GM23338 (cell line): ENCODE measurements around the gene JDP2. TPM values are rescaled to one million over a fixed set of nuclear protein-coding genes. Genes with fewer than 3 reads are reported as not detected.

Source experiments
- ATAC-seq: fragments of 200-7000 bp; cut with Tn5 transposase; 3 replicates; pipeline ENCODE4 v1.9.1; 2020
- DNase-seq: peaks from one replicate; pipeline ENCODE4 v3.0.0-alpha.2; 2015; ENCODE audit warnings: low spot score
- H2AFZ ChIP-seq: fragments of 200-600 bp; sonication (generic); 2 replicates; pipeline ENCODE4 v1.8.0; 2016; ENCODE audit warnings: antibody characterized with exemption, mild to moderate bottlenecking, moderate library complexity
- H3F3A ChIP-seq: fragments of 200-600 bp; sonication (generic); replicated peaks from 2 replicates; pipeline ENCODE4 v1.8.0; 2017; ENCODE audit warnings: antibody characterized with exemption, mixed run types, low read depth
- H3K27ac ChIP-seq: fragments of 200-600 bp; sonication (generic); 2 replicates; pipeline ENCODE4 v1.6.1; 2016; ENCODE audit warnings: low read depth
- H3K27me3 ChIP-seq: fragments of 200-600 bp; sonication (generic); 2 replicates; pipeline ENCODE4 v1.8.0; 2016; ENCODE audit warnings: mild to moderate bottlenecking, mixed run types, moderate library complexity; ENCODE audit not compliant: insufficient read depth
- H3K36me3 ChIP-seq: fragments of 200-600 bp; sonication (generic); 2 replicates; pipeline ENCODE4 v1.8.0; 2016; ENCODE audit warnings: mild to moderate bottlenecking; ENCODE audit not compliant: insufficient read depth
- H3K4me1 ChIP-seq: fragments of 200-600 bp; sonication (generic); 2 replicates; pipeline ENCODE4 v1.8.0; 2016; ENCODE audit warnings: mild to moderate bottlenecking, moderate library complexity; ENCODE audit not compliant: insufficient read depth
- H3K4me2 ChIP-seq: fragments of 200-600 bp; sonication (generic); 2 replicates; pipeline ENCODE4 v1.7.1; 2017; ENCODE audit warnings: mixed run types
- H3K4me3 ChIP-seq: fragments of 200-600 bp; sonication (generic); 2 replicates; pipeline ENCODE4 v1.6.1; 2016; ENCODE audit warnings: mixed run types
- H3K79me2 ChIP-seq: fragments of 200-600 bp; sonication (generic); replicated peaks from 2 replicates; pipeline ENCODE4 v1.8.0; 2017; ENCODE audit warnings: mild to moderate bottlenecking; ENCODE audit not compliant: insufficient read depth
- H3K9me2 ChIP-seq: fragments of 200-600 bp; sonication (generic); 2 replicates; pipeline ENCODE4 v1.8.0; 2017; ENCODE audit not compliant: insufficient read depth
- H4K20me1 ChIP-seq: fragments of 200-600 bp; sonication (generic); replicated peaks from 2 replicates; pipeline ENCODE4 v1.8.0; 2017; ENCODE audit warnings: mild to moderate bottlenecking; ENCODE audit not compliant: insufficient read depth
- H3K27ac Mint-ChIP-seq: 2 replicates; pipeline ENCODE4 v1.8.0; 2020; ENCODE audit warnings: inconsistent platforms, mild to moderate bottlenecking, moderate library complexity, mixed read lengths
- H3K27me3 Mint-ChIP-seq: 3 replicates; pipeline ENCODE4 v1.8.0; 2022; ENCODE audit warnings: low read depth, mild to moderate bottlenecking, moderate library complexity, mixed read lengths, inconsistent platforms; ENCODE audit not compliant: insufficient read depth, poor library complexity
- H3K36me3 Mint-ChIP-seq: 3 replicates; pipeline ENCODE4 v1.8.0; 2021; ENCODE audit warnings: low read depth, mild to moderate bottlenecking, inconsistent platforms, moderate library complexity, mixed read lengths
- H3K4me1 Mint-ChIP-seq: 3 replicates; pipeline ENCODE4 v1.8.0; 2020; ENCODE audit warnings: mild to moderate bottlenecking, inconsistent platforms, mixed read lengths
- H3K4me3 Mint-ChIP-seq: 3 replicates; pipeline ENCODE4 v1.8.0; 2021; ENCODE audit warnings: moderate library complexity, mild to moderate bottlenecking, inconsistent platforms, mixed read lengths
- H3K9me3 Mint-ChIP-seq: 3 replicates; pipeline ENCODE4 v1.8.0; 2020; ENCODE audit warnings: moderate library complexity, mild to moderate bottlenecking, inconsistent platforms, mixed read lengths
- CREB1 ChIP-seq: fragments of 250-450 bp; sonication (Bioruptor Pico); IDR thresholded peaks from 2 replicates; pipeline ENCODE4 v1.5.0; 2020; ENCODE audit warnings: low read depth, mild to moderate bottlenecking, moderate library complexity
- CTCF ChIP-seq, 2 experiments: fragments of 200-600 bp in 1 of 2; sonication (generic) in 1 of 2; conservative IDR thresholded peaks; 2 replicates each; pipeline versions ENCODE4 v1.5.1 to v1.6.1; 2016 to 2017; ENCODE audit warnings: antibody characterized with exemption in 2 of 2, low read depth in 2 of 2, mild to moderate bottlenecking in 2 of 2, moderate library complexity in 1 of 2
- EZH2 ChIP-seq: fragments of 200-600 bp; sonication (generic); IDR thresholded peaks from one replicate; pipeline ENCODE4 v1.8.0; 2017; ENCODE audit warnings: antibody characterized with exemption, mild to moderate bottlenecking, low read depth; ENCODE audit not compliant: unreplicated experiment
- EZH2phosphoT487 ChIP-seq: fragments of 200-600 bp; sonication (generic); IDR thresholded peaks from one replicate; pipeline ENCODE4 v1.8.1; 2018; ENCODE audit warnings: antibody characterized with exemption; ENCODE audit not compliant: unreplicated experiment
- JUNB ChIP-seq: IDR thresholded peaks from one replicate; pipeline ENCODE4 v1.6.1; 2016; ENCODE audit warnings: antibody characterized with exemption; ENCODE audit not compliant: unreplicated experiment
- NANOG ChIP-seq: IDR thresholded peaks from 2 replicates; pipeline ENCODE4 v1.6.1; 2016; ENCODE audit warnings: antibody characterized with exemption, borderline replicate concordance
- POLR2AphosphoS5 ChIP-seq: IDR thresholded peaks from 2 replicates; pipeline ENCODE4 v1.6.1; 2016; ENCODE audit warnings: antibody characterized with exemption, low read depth
- REST ChIP-seq: IDR thresholded peaks from one replicate; pipeline ENCODE4 v1.6.1; 2018; ENCODE audit warnings: antibody characterized with exemption; ENCODE audit not compliant: unreplicated experiment
- STAT1 ChIP-seq: IDR thresholded peaks from one replicate; pipeline ENCODE4 v1.6.1; 2016; ENCODE audit warnings: antibody characterized with exemption; ENCODE audit not compliant: unreplicated experiment
- ZNF114 ChIP-seq: fragments of 250-450 bp; sonication (Bioruptor Pico); IDR thresholded peaks from 2 replicates; pipeline ENCODE4 v1.5.0; 2020; ENCODE audit warnings: mild to moderate bottlenecking, moderate library complexity
- ZNF462 ChIP-seq: fragments of 250-450 bp; sonication (Bioruptor Pico); IDR thresholded peaks from 2 replicates; pipeline ENCODE4 v1.5.0; 2020; ENCODE audit warnings: mild to moderate bottlenecking, moderate library complexity
- polyA plus RNA-seq: library from polyadenylated mRNA; unstranded; fragments of >200 nt; fragmentation: Nextera tagmentation; extraction: Ambion mirVana; gene quantifications from 2 replicates; pipeline ENCODE4 v1.2.1, GENCODE V29; 2016
- total RNA-seq: library from RNA; depleted of rRNA; stranded (reverse); fragments of >200 nt; shearing (Covaris generic); gene quantifications from 2 replicates; pipeline ENCODE4 v1.2.3, GENCODE V29; 2014
- TF ChIP-seq, protein P1 (sequence below): IDR thresholded peaks from 2 replicates; pipeline ENCODE4 v1.6.1; 2016; ENCODE audit warnings: antibody characterized with exemption

The JDP2 gene
- total and polyA plus RNA-seq, 2 experiments from 2014 or later: 12.5 to 38.9 TPM

GRCh38 chr14:75430976-75431375 lies 3.2 kb downstream of the JDP2 start:
- peaks cover 43% of the 10 kb centered on the region for H3K36me3 Mint-ChIP-seq
- peaks cover 14% of the 10 kb centered on the region for H3K27me3 ChIP-seq
- H3K27ac Mint-ChIP-seq: peak overlapping the region; percentile 78
- H3K4me2 ChIP-seq: no peak overlapping the region
- no peaks in the 10 kb centered on the region for H3K9me2 ChIP-seq
- H3F3A ChIP-seq: no peaks in the 10 kb centered on the region; the same call in none of the 2 replicates
- peaks cover 36% of the 10 kb centered on the region for H3K4me1 Mint-ChIP-seq
- H3K4me3 Mint-ChIP-seq: no peak overlapping the region
- TF ChIP-seq REST: no peak
- TF ChIP-seq ZNF462 (CRISPR knock-in tag): no peak
- no peak for TF ChIP-seq ZNF114
- no peak for TF ChIP-seq POLR2AphosphoS5
- no peak for TF ChIP-seq EZH2
- TF ChIP-seq NANOG: no peak
- TF ChIP-seq EZH2phosphoT487: no peak
- no peak for TF ChIP-seq CREB1 (CRISPR knock-in tag)
- TF ChIP-seq JUNB: no peak
- no peak for TF ChIP-seq STAT1
- no peak for TF ChIP-seq CTCF (conservative IDR thresholded peaks at IDR 0.05; ENCODE audit: low read depth in 2 of 2)
- TF ChIP-seq, protein P1, sequence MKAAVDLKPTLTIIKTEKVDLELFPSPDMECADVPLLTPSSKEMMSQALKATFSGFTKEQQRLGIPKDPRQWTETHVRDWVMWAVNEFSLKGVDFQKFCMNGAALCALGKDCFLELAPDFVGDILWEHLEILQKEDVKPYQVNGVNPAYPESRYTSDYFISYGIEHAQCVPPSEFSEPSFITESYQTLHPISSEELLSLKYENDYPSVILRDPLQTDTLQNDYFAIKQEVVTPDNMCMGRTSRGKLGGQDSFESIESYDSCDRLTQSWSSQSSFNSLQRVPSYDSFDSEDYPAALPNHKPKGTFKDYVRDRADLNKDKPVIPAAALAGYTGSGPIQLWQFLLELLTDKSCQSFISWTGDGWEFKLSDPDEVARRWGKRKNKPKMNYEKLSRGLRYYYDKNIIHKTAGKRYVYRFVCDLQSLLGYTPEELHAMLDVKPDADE: no peak
- H3K36me3 ChIP-seq: peaks cover 6% of the 10 kb centered on the region
- H3K27ac ChIP-seq: no peak overlapping the region
- peaks cover 63% of the 10 kb centered on the region for H3K79me2 ChIP-seq
- H2AFZ ChIP-seq: no peak overlapping the region
- DNase-seq (no peak), ATAC-seq (no peak)
- peaks cover 23% of the 10 kb centered on the region for H3K4me1 ChIP-seq
- no peaks in the 10 kb centered on the region for H3K9me3 Mint-ChIP-seq
- H3K4me3 ChIP-seq: no peak overlapping the region
- peaks cover 18% of the 10 kb centered on the region for H3K27me3 Mint-ChIP-seq
- peaks cover 14% of the 10 kb centered on the region; the same call in 1 of the 2 replicates for H4K20me1 ChIP-seq
